NCI-H2107 (cell line): Measurements from ENCODE around the gene TFDP2.
"Not testable (repeated sequence)": the region's sequence is repeated elsewhere in the genome, so short reads cannot be mapped to it uniquely, and the experiment has no call there.

Source experiments
- DNase-seq: peaks from one replicate; lab custom pipeline; 2025; lab: John Stamatoyannopoulos, UW

TFDP2 gene

DNA sequence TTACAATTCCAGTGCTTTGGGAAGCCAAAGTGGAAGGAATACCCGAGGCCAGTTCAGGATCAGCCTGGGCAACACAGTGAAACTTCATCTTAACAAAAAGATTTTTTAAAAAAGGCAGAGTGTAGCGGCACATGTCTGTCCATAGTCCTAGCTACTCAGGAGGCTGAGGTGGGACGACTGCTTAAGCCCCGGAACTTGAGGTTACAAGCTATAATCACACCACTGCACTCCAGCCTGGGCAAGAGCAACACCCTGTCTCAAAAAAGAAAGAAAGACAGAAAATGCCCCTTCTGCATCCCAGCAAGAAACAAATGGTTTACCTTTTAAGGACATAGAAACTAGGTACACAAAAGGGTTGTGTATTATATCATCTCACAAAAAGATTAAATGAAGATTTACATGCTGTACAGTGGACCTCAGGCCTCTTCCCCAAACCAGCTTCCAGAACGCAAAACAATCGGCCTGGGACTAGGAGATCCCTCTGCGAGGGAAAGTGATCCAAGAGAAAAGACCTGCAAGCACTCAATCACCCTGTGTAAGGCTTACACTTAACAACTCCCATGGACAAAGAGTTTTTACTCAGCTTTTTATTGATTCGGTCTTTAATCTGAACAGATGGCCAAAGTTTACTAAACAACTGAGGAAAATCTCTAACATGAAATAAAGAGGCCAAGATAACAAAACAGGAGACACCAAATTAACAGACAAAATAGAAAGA is 21.2 kb downstream of the TFDP2 start:
- DNase-seq, result no peak

DNA sequence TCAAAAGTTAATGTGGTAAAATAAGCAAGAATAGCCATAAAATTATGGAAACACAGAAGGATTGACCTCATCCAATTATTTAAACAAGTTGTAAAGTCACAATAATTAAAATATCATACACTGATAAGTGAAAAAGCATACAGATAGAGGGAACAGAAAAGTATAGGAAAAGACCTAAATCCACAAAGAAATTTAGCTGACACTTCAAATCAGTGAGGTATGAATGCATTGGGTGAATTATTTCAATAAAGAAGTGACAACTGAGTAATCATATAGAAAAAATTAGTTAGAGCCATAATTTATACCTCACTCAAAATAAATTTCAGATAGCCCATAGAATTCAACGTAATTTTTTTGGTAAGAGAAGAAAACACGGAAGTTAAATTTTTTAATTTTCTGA is 25.1 kb downstream of the TFDP2 start:
- DNase-seq, result no peak

DNA sequence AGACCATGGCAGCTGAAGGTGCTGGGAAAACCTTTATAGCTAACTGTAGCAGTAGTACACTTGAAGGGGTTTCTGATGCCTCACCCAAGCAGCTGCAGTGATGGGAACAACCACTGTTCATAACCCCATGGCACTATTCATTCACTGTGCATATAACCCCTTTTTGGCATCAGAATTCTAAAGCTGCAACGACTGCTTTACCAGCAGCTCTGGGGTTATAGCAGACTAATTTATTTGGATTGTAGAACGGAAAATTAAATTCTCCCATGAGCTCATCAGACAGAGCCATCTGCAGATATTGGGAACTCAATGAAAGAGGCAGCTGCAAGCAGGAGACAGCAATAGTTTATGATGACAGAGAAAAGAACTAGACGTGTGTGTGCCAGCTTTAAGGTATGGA is 28.6 kb downstream of the TFDP2 start:
- DNase-seq, result no peak

DNA sequence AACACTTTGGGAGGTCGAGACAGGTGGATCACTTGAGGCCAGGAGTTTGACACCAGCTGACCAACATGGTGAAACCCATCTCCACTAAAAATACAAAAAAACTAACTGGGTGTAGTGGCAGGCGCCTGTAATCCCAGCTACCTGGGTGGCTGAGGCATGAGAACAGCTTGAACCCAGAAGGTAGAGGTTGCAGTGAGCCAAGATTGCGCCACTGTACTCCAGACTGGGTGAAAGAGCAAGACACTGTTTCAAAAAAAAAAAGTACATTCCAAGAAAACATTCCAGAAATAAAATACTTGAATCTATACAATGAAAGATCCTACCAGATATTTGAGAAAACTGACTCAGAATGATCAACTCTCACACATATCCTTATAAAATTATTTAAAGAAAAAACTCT is 30.4 kb downstream of the TFDP2 start:
- no peak for DNase-seq

DNA sequence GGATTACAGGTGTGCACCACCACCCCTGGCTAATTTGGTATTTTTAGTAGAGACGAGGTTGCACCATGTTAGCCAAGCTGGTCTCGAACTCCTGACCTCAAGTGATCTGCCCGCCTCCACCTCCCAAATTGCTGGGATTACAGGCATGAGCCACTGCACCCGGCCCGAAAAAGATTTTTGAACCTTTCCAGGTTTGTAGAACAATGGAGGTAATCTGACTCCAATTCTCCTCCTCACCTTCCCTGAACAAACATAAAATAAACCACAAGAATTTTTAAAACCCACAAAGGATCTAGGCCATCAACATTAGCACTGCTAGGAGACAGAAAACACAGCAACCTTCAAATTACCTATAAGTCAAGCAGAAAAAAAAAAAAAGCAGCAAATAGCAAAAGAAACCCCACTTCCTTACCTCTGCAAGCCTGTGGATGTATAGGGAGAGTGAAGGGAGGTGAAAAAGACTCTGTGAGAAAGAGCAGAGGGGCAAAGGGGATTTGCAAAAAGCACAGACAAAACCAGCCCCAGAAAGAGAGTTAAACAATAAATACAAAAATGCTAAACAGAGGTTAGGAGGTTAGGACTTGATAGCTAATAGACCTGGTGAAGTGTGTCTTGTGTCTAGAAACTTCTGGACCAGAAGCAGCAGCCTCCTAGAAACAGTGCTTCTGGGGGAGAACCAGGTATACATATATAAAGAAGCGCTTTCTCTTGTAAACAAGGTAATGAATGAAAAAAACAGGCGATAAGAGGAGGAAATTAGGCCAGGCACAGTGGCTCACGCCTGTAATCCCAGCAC is 32.1 kb downstream of the TFDP2 start:
- DNase-seq, result peak; percentile 80

DNA sequence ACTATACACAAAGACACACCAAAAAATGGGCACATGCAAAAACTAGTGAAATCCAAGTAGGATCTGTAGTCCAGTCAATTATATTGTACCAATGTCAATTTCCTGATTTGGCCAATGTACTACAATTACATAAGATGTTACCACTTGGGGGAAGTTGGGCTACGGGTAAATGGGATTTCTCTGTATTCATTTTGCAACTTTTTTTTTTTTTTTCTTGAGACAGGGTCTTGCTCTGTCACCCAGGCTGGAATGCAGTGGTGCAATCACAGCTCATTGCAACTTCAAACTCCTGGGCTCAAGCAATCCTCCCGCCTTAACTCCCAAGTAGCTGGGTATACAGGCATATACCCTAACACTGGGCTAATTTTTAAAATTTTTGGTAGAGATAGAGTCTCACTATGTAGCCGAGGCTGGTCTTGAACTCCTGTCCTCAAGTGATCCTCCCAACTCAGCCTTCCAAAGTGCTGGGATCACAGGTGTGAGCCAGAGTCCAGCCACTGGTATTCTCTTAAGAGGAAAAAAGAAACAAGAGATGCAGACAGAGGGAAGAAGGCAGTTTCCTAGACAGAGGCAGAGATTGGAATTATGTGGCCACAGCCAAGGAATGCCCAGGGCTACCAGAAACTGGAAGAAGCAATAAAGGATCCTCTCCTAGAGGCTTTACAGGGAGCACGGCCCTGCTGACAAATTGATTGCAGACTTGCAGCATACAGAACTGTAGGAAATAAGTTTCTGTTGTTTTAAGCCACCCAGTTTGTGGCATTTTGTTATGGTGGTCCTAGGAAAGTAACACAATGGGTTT is 33.3 kb downstream of the TFDP2 start:
- no peak for DNase-seq

DNA sequence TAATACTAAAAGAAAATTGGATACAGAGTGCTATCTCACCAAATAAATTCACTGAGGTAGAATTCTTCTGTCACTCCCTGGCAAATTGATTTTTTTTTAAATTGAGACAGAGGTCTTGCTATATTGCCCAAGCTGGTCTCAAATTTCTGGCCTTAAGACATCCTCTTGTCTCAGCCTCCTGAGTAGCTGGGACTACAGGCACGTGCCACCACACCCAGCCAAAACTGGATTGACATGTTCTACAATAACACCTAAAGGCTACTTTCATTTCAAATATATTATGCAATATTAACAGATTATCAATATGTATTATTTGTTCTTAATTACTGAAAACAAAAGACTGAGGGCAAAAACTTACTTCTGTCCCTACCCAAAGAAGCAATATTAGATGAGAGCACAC is 36.7 kb downstream of the TFDP2 start:
- no peak for DNase-seq

DNA sequence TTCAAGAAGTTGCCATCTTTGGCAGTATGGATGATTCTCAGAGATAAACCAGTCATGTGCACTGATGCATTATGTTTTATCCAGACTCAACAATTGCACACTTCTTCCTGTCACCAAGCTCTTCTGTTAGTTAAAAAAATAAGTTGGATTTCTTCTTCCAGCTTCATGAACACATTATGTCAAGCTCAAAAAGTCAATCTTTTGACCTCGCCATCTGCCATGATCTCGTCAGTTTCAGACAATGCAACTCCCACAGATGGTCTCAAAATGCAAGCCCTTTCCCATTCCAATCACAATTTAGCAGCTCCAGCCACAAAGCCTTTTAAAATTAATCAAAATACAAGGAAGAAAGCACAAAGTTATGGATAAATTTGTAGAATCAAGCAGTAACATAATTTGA is 42.8 kb downstream of the TFDP2 start:
- DNase-seq, result no peak

DNA sequence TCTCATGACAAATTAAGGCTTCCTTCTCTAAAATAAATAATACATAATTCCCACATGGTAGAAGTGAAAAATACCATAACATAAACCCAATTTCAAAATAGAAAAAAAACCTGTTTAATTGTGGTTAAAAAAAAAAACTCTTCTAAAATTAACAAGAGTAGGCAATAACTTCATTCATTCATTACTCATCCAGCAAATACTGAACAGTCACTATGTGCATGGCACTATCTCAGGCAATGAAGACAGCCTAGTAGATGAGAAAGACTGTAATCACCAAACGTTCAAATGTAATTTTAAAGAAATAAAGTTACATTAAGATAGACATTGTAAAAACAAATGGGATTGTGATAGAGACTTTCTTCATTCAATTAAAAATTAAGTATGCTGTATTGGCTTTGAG is 43.4 kb downstream of the TFDP2 start:
- no peak for DNase-seq

DNA sequence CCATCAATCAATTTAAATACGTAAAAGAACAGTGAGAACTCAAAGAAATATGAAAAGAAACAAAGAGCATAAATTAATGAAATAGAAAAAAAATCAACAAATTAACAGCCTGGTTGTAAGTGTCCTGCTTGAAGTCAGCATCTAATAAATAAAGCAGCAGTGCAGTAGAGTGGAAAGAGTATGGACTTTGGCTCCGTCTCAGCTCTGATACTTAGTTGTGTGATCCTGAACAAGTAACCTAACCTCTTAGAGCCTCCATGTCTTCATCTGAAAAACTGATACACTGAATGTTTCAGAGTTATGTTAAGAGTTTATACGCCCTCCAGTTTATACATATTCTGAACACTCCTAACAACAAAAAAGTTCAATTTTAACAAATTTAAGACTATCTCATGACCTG is 44.6 kb downstream of the TFDP2 start:
- no peak for DNase-seq

DNA sequence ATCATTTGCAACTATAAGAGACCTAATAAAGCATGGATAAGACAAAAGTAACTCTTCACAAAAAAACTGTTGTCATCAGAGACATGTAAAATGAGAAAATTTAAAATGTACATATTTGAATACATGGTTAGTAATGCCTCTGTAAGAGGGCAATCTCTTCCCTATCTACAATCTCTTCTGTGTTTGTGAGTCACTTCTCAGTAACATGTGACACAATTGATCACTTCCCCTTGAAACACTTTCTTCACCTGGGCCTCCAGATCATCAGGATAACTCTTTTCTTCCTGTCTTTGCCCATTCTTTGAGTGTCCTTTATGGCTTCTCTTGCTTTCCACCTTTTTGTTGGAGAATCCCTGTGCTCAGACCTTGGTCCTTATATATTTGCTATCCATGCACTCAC is 50.4 kb downstream of the TFDP2 start:
- DNase-seq, result no peak

DNA sequence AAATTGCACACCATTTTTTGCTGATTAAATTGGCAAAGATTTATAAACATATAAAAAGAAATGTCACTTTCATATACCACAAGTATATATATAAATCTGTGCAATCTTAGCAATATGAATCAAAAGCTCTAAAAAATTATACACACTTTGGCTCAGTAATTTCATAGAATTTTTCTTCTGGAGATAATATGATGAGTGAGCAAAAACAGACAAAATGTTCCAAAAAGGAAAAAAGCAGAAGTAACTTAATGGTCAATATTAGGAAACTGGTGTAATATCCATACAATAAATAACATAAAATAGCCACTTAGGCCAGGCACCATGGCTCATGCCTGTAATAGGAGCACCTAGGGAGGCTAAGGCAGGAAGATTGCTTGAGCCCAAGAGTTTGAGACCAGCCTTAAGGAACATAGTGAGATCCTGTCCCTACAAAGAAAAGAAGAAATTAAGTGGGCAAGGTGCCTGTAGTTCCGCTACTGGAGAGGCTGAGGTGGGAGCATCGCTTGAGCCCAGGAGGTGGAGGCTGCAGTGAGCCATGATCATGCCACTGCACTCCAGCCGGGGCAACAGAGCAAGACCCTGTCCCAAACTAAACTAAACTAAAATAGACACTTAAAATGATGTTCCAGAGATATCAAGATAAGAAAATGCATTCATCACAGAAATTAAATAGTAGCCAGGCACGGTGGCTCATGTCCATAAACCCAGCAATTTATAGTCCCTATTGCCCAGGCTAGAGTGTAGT is 52.1 kb downstream of the TFDP2 start:
- DNase-seq, result no peak

DNA sequence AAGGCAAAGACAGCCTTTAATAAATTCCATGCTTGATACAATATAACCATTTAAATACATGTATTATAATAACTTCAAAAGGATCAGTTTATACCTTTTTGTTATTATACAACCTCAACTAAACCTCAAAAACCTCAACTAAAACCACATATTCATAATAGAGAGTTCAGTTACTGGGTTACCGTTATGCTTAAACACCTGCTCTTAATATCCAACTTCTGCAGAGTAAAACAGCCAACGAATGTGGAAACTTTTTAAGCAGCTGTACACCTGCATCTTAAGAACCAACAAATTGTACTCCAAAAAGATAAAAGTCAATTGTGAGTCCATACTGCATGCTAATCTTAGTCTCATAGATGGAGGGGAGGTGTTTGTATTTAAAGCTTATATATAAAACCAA is 53.5 kb downstream of the TFDP2 start:
- DNase-seq, result no peak

DNA sequence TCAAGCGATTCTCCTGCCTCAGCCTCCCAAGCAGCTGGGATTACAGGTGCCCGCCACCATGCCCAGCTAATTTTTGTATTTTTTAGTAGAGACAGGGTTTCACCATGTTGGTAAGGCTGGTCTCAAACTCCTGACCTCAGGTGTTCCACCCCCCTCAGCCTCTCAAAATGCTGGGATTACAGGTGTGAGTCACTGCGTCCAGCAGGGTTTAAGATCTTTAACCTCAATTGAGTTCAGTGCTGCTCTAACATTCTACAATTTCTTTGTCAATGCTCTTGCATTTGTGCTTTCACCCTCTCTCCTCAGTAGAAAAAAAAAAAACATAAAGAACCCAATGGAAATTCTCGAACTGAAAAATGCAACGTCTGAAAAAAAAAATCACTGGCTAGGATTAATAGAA is 60.4 kb downstream of the TFDP2 start:
- not testable (repeated sequence) for DNase-seq

DNA sequence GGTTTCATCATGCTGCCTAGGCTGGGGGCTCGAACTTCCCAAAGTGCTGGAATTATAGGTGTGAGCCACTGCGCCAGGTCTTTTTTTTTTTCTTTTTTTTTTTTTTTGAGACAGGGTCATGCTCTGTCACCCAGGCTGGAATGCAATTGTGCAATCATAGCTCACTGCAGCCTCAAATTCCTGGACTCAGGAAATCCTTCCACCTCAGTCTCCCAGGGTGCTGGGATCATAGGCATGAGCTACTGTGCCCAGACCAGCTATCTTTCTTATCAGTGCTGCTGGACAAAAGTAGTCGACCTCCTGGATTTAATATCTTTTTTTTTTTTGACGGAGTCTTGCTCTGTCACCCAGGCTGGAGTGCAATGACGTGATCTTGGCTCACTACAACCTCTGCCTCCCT is 60.8 kb downstream of the TFDP2 start:
- no peak for DNase-seq

DNA sequence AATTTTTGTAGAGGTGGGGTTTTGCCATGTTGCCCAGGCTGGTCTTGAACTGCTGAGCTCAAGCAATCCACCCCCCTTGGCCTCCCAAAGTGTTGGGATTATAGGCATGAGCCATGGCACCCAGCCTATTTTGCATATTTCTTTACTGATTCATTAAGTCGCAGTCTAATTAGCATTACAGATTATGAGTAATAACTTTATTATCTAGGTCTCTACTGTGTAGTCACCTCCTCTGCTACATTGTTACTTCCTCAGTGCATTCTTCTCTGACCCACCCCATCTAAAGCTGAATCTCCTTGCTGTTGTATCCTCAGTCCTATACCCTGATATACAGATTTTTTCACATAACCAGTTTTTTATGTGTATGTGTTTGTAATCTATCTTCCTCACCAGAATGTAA is 61.7 kb downstream of the TFDP2 start:
- DNase-seq, result no peak

DNA sequence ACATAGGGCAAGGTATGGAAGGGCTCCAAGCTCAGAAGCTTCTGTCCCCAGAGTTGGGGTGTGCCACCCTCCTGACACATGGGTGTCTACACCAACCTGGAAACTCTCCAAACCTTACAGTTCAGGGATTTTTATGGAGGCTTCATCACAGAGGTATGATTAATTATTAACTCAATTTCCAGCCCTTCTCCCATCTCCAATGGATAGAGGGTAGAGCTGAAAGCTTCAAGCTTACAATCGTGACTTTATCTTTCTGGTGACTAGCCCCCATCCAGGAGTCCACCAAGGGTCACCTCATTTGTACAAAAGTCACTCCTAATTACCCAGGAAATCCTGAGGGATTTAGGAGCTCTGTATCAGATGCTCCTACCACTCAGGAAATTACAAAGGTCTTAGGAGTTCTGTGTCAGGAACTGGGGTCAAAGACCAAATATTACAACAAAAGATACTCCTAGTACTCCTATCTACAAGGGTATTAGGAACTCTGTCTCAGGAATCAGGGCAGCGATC is 62.7 kb downstream of the TFDP2 start:
- DNase-seq, result no peak

DNA sequence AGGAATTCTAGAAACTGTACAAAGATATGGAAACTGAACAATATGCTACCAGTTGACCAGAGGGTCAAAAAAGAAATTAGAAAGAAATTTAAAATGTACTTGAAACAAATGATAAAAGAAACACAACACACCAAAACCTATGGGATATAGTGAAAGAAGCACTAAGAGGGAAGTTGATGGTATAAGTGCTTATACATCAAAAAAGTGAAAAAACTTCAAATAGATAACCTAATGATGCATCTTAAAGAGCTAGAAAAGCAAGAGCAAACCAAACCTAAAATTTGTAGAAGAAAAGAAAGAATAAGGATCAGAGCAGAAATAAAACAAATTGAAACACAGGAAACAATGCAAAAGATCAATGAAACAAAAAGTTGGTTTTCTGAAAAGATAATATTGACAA is 68.2 kb downstream of the TFDP2 start:
- no peak for DNase-seq

DNA sequence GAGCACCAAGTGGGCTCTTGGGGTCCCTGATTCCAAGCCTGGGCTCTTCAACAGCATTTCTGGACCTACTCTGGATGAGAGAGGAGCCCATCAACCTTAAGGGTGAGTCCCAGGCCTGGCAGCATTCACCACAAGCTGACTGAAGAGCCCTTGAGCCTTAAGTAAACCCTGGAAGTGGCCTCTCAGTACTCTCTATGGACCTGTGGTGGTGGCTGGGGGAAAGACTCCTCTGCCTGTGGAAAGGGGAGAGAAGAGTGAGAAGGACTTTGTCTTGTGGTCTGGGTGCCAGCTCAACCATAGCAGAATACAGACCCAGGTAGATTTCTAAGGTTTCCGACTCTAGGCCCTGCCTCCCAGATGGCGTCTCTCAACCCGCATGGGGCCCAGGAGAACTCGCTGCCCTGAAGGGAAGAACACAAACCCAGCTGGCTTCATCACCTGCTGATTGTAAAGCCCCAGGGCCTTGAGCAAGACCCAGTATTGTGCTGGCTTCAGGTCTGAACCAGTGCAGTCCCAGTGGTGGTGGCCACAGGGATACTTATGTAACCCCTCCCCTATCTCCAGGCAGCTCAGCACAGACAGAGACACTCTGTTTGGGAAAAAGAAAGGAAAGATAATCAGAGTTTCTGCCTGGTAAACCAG is 71.4 kb downstream of the TFDP2 start:
- peak; percentile 75 for DNase-seq

DNA sequence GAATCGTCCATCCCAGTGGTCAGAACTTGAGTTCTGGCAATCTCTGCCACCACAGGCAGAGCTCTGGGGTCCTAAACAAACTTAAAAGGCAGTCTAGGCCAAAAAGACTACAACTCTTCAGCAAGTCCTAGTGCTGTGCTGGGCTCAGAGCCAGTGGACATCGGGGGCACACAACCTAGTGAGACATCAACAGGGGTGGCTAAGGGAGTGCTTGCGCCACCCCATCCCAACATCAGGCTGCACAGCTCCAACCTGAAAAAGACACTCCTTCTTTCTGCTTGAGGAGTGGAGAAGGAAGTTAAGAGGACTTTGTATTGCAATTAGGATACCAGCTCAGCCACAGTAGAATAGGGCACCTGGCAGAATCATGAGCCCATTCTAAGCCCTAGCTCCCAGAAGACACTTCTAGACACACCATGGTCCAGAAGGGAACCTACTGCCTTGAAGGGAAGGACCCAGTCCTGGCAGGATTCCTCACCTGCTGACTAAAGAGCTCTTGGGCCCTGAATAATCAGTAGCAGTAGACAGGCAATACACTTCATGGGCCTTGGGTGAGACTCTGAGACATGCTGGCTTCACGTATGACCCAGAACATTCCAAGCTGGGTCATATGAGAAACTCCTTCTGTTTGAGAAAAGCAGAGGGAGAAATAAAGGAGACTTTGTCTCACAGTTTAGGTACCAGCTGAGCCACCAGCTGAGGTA is 72.0 kb downstream of the TFDP2 start:
- DNase-seq, result no peak

DNA sequence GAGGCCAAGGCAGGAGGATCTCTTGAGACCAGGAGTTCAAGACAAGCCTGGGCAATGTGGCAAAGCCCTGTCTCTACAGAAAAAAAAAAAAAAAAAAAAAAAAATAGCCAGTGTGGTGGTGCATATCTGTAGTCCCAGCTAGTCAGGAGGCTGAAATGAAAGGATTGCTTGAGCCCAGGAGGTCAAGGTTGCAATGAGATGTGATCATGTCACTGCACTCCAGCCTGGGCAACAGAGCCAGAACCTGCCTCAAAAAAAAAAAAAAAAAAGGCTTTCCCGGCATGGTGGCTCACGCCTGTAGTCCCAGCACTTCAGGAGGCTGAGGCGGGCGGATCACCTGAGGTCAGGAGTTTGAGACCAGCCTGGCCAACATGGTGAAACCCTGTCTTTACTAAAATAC is 73.7 kb downstream of the TFDP2 start:
- DNase-seq, result not testable (repeated sequence)
